Smooth muscle cell (in vitro differentiated cells): ENCODE measurements around the gene SMYD3. TPM values are rescaled to one million over a fixed set of nuclear protein-coding genes. Genes with fewer than 3 reads are reported as not detected.

ENCODE experiments used
- DNase-seq: peaks from one replicate; lab custom pipeline; 2025; ENCODE audit not compliant: unreplicated experiment; lab: John Stamatoyannopoulos, UW
- H2AFZ ChIP-seq: fragments of 200-600 bp; sonication (generic); 2 replicates; pipeline ENCODE4 v1.6.0; 2016; ENCODE audit warnings: antibody characterized with exemption, low read depth, mild to moderate bottlenecking
- H3F3A ChIP-seq: fragments of 200-600 bp; sonication (generic); 2 replicates; pipeline ENCODE4 v1.6.0; 2017; ENCODE audit warnings: antibody characterized with exemption, low read depth
- H3K27ac ChIP-seq: fragments of 200-600 bp; sonication (generic); 2 replicates; pipeline ENCODE4 v1.5.1; 2016; ENCODE audit warnings: low read depth, mild to moderate bottlenecking
- H3K27me3 ChIP-seq: fragments of 200-600 bp; sonication (generic); 2 replicates; pipeline ENCODE4 v1.6.1; 2016; ENCODE audit warnings: low read depth, mild to moderate bottlenecking
- H3K36me3 ChIP-seq: fragments of 200-600 bp; sonication (generic); 2 replicates; pipeline ENCODE4 v1.5.1; 2016; ENCODE audit warnings: low read depth
- H3K4me1 ChIP-seq: fragments of 200-600 bp; sonication (generic); 2 replicates; pipeline ENCODE4 v1.5.1; 2016; ENCODE audit warnings: low read depth
- H3K4me2 ChIP-seq: fragments of 200-600 bp; sonication (generic); 2 replicates; pipeline ENCODE4 v1.6.0; 2016; ENCODE audit warnings: mild to moderate bottlenecking
- H3K4me3 ChIP-seq: fragments of 200-600 bp; sonication (generic); 2 replicates; pipeline ENCODE4 v1.5.1; 2016; ENCODE audit warnings: mild to moderate bottlenecking
- H3K79me2 ChIP-seq: fragments of 200-600 bp; sonication (generic); 2 replicates; pipeline ENCODE4 v1.6.0; 2016; ENCODE audit warnings: low read depth, mild to moderate bottlenecking
- H3K9ac ChIP-seq: fragments of 200-600 bp; sonication (generic); 2 replicates; pipeline ENCODE4 v1.6.0; 2016; ENCODE audit warnings: low read depth
- H3K9me3 ChIP-seq: fragments of 200-600 bp; sonication (generic); replicated peaks from 2 replicates; pipeline ENCODE4 v1.5.1; 2016; ENCODE audit warnings: low read depth
- H4K20me1 ChIP-seq: fragments of 200-600 bp; sonication (generic); 2 replicates; pipeline ENCODE4 v1.6.0; 2016; ENCODE audit warnings: low read depth
- WGBS: methylation state at CpG from one replicate; pipeline ENCODE4 v1.1.7; 2016; ENCODE audit warnings: low lambda C conversion rate; 5-methylcytosine and 5-hydroxymethylcytosine counted together
- polyA plus RNA-seq: library from polyadenylated mRNA; unstranded; fragments of >200 nt; fragmentation: Nextera tagmentation; extraction: Ambion mirVana; gene quantifications from 2 replicates; pipeline ENCODE4 v1.2.1, GENCODE V29; 2016
- total RNA-seq: library from RNA; depleted of rRNA; stranded (reverse); fragments of >200 nt; gene quantifications from 2 replicates; pipeline ENCODE4 v1.2.3, GENCODE V29; 2014
- TF ChIP-seq, protein P1 (sequence below): fragments of 200-600 bp; sonication (generic); IDR thresholded peaks from 2 replicates; pipeline ENCODE4 v1.5.1; 2017; ENCODE audit warnings: borderline replicate concordance, mild to moderate bottlenecking, antibody characterized with exemption; ENCODE audit not compliant: insufficient read depth, poor library complexity, severe bottlenecking

The SMYD3 gene
- total and polyA plus RNA-seq, 2 experiments from 2014 or later, result 162 to 301 TPM

GRCh38 chr1:246526915-246527314 lies 19.8 kb upstream of the SMYD3 start:
- no peak overlapping the region for H2AFZ ChIP-seq
- no peak overlapping the region for H3K4me3 ChIP-seq
- no peaks in the 10 kb centered on the region for H3K36me3 ChIP-seq
- no peaks in the 10 kb centered on the region for H3K4me1 ChIP-seq
- 89% methylated on average over 7 of the region's 7 CpGs for WGBS
- no peaks in the 10 kb centered on the region for H3F3A ChIP-seq
- H3K27ac ChIP-seq, result no peak overlapping the region
- H3K79me2 ChIP-seq, result no peaks in the 10 kb centered on the region
- H3K27me3 ChIP-seq, result no peaks in the 10 kb centered on the region
- TF ChIP-seq, protein P1, sequence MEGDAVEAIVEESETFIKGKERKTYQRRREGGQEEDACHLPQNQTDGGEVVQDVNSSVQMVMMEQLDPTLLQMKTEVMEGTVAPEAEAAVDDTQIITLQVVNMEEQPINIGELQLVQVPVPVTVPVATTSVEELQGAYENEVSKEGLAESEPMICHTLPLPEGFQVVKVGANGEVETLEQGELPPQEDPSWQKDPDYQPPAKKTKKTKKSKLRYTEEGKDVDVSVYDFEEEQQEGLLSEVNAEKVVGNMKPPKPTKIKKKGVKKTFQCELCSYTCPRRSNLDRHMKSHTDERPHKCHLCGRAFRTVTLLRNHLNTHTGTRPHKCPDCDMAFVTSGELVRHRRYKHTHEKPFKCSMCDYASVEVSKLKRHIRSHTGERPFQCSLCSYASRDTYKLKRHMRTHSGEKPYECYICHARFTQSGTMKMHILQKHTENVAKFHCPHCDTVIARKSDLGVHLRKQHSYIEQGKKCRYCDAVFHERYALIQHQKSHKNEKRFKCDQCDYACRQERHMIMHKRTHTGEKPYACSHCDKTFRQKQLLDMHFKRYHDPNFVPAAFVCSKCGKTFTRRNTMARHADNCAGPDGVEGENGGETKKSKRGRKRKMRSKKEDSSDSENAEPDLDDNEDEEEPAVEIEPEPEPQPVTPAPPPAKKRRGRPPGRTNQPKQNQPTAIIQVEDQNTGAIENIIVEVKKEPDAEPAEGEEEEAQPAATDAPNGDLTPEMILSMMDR, result no peak
- H3K9ac ChIP-seq, result no peak overlapping the region
- no peaks in the 10 kb centered on the region for H4K20me1 ChIP-seq
- no peak overlapping the region for H3K4me2 ChIP-seq
- DNase-seq, result no peak
- no peaks in the 10 kb centered on the region for H3K9me3 ChIP-seq

DNA sequence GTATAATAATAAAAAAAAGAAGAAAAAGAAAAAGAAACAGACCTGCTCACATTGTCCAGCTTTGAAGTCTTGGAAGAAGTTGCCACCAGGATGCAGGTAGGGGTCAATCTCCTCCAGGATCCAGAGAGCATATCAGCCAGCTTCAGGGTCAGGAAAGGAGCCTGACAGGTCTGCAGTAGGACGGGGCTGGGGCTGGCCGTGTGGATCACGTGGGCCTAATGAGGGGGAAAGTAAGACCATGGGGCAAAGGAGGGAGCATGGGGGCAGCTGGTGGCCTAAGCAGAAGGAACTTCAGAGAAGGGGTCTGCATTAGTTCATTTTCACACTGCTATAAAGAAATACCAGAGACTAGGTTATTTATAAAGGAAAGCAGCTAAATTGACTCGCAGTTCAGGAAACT lies 19.3 kb upstream of the SMYD3 start:
- WGBS, result 92% methylated on average over 4 of the region's 4 CpGs
- no peaks in the 10 kb centered on the region for H3K36me3 ChIP-seq
- TF ChIP-seq, protein P1, result no peak

GRCh38 chr1:246519514-246519913 lies 12.4 kb upstream of the SMYD3 start:
- 100% methylated on average over 1 of the region's 1 CpG for WGBS
- H3F3A ChIP-seq, result no peaks in the 10 kb centered on the region
- no peak for DNase-seq
- TF ChIP-seq, protein P1, result no peak
- no peak overlapping the region for H3K27ac ChIP-seq
- H3K9ac ChIP-seq, result no peak overlapping the region
- no peaks in the 10 kb centered on the region for H4K20me1 ChIP-seq
- no peaks in the 10 kb centered on the region for H3K27me3 ChIP-seq
- no peaks in the 10 kb centered on the region for H3K36me3 ChIP-seq
- no peaks in the 10 kb centered on the region for H3K9me3 ChIP-seq
- no peak overlapping the region for H3K4me2 ChIP-seq
- no peaks in the 10 kb centered on the region for H3K4me1 ChIP-seq
- no peaks in the 10 kb centered on the region for H3K79me2 ChIP-seq
- H3K4me3 ChIP-seq, result no peak overlapping the region
- H2AFZ ChIP-seq, result no peak overlapping the region

More for the DNA sequence above, 19.3 kb upstream of the SMYD3 start:
- no peaks in the 10 kb centered on the region for H3K4me1 ChIP-seq
- no peak overlapping the region for H2AFZ ChIP-seq
- H3F3A ChIP-seq, result no peaks in the 10 kb centered on the region
- no peak overlapping the region for H3K27ac ChIP-seq
- no peaks in the 10 kb centered on the region for H3K79me2 ChIP-seq
- no peaks in the 10 kb centered on the region for H4K20me1 ChIP-seq
- H3K9me3 ChIP-seq, result no peaks in the 10 kb centered on the region
- no peak overlapping the region for H3K9ac ChIP-seq
- H3K4me2 ChIP-seq, result no peak overlapping the region
- DNase-seq, result no peak
- no peak overlapping the region for H3K4me3 ChIP-seq
- H3K27me3 ChIP-seq, result no peaks in the 10 kb centered on the region

DNA sequence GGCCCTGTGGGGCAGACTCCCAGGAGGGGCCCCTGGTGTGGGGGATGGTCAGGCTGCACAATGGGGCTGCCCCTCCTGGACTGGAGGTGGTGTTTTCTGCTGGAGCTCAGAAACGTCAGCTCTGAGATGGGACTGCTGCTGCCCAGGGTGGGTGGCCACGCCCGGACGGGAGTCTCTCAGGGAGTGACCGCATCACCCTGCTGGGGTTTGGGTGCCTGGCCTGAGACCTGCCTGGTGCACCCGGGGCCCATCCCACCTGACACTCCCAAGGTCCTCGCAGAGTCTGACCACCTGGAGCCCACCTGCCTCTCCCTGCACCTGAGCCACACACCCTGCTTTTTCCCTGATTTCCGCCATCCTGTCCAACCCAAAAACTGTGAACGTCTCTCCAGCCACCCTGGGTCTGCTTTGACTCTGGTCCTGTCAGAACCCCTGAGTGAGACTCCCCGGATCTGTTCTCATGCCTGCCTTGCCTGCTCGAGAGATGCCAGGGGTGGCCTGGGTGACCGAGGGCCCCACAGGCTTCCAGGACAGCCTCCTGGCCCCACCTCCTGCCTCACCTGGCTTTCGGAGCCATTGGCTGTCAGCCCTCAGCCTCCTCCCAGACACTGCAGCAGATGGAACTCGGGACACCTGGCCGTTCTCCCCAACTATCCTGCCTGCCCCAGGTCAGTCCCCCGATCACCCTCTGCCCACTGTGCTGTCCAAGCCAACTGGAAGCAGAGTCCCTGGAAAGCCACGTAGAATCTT lies 11.6 kb upstream of the SMYD3 start:
- Histone ChIP-seq H2AFZ (no peak overlapping the region), H3K79me2 (no peaks in the 10 kb centered on the region), H3K36me3 (no peaks in the 10 kb centered on the region), H3K9ac (no peak overlapping the region), H3F3A (no peaks in the 10 kb centered on the region), H3K4me2 (no peak overlapping the region), H3K4me1 (no peaks in the 10 kb centered on the region), H3K4me3 (no peak overlapping the region), H3K27ac (no peak overlapping the region), H3K9me3 (no peaks in the 10 kb centered on the region), H4K20me1 (no peaks in the 10 kb centered on the region), H3K27me3 (no peaks in the 10 kb centered on the region)
- DNase-seq, result no peak
- WGBS, result 87% methylated on average over 17 of the region's 17 CpGs
- TF ChIP-seq, protein P1, result no peak
